ENCODE data around the gene RAMP2. TPM values are rescaled to one million over a fixed set of nuclear protein-coding genes. Genes with fewer than 3 reads are reported as not detected.

The RAMP2 gene
- total RNA-seq, 1 experiment from 2014 or later = 5.0 TPM

- no peaks in the 10 kb centered on the region for H3K27me3 ChIP-seq (replicated peaks; ENCODE audit: insufficient read depth, low read depth, low read length, poor library complexity)
- intact Hi-C loops (cut with micrococcal nuclease; ENCODE audit: unreplicated experiment) = no loop called here
- H3K4me3 ChIP-seq (ENCODE audit: low read depth, low read length, poor library complexity, severe bottlenecking) = no peak overlapping the region
- BruUV-seq (replicated peaks) = no TSS peak
- no peaks in the 10 kb centered on the region for H3K36me3 ChIP-seq (ENCODE audit: insufficient read depth, low read length, poor library complexity, severe bottlenecking)
- TF ChIP-seq EZH2 (IDR thresholded peaks at IDR 0.05; ENCODE audit: borderline replicate concordance, low read depth, low read length, poor library complexity, severe bottlenecking) (no peak), CTCF (conservative IDR thresholded peaks at IDR 0.05; ENCODE audit: low read depth, low read length) (no peak)
- H3K9me3 ChIP-seq (ENCODE audit: low read depth, low read length, poor library complexity, severe bottlenecking) = no peaks in the 10 kb centered on the region
- POLR2A ChIA-PET (ENCODE audit: low non-redundant PET) = no interaction called here
- no peak for DNase-seq (ENCODE audit: low spot score)
- no peaks in the 10 kb centered on the region for H3K4me1 ChIP-seq (ENCODE audit: insufficient read depth, low read length, poor library complexity, severe bottlenecking)
- CTCF ChIA-PET = no interaction called here
- no peak overlapping the region for H3K27ac ChIP-seq (ENCODE audit: low read depth, low read length, poor library complexity, severe bottlenecking)
Observed at GRCh38 chr17:42748202-42748907, 12.7 kb upstream of the RAMP2 start.

- TF ChIP-seq CTCF (conservative IDR thresholded peaks at IDR 0.05; ENCODE audit: low read depth, low read length) = no peak
- no peak for TF ChIP-seq EZH2 (IDR thresholded peaks at IDR 0.05; ENCODE audit: borderline replicate concordance, low read depth, low read length, poor library complexity, severe bottlenecking)
- no peak for DNase-seq (ENCODE audit: low spot score)
- Histone ChIP-seq H3K9me3 (ENCODE audit: low read depth, low read length, poor library complexity, severe bottlenecking) (no peaks in the 10 kb centered on the region), H3K36me3 (ENCODE audit: insufficient read depth, low read length, poor library complexity, severe bottlenecking) (no peaks in the 10 kb centered on the region), H3K4me3 (ENCODE audit: low read depth, low read length, poor library complexity, severe bottlenecking) (no peak overlapping the region), H3K27ac (ENCODE audit: low read depth, low read length, poor library complexity, severe bottlenecking) (no peak overlapping the region), H3K4me1 (ENCODE audit: insufficient read depth, low read length, poor library complexity, severe bottlenecking) (no peaks in the 10 kb centered on the region), H3K27me3 (replicated peaks; ENCODE audit: insufficient read depth, low read depth, low read length, poor library complexity) (no peaks in the 10 kb centered on the region)
- ChIA-PET POLR2A (ENCODE audit: low non-redundant PET) (no interaction called here), CTCF (no interaction called here)
- no TSS peak for BruUV-seq (replicated peaks)
- intact Hi-C loops (cut with micrococcal nuclease; ENCODE audit: unreplicated experiment) = no loop called here
Observed at GRCh38 chr17:42748908-42749798, 11.9 kb upstream of the RAMP2 start.

- intact Hi-C loops (cut with micrococcal nuclease; ENCODE audit: unreplicated experiment) = no loop called here
- TF ChIP-seq CTCF (conservative IDR thresholded peaks at IDR 0.05; ENCODE audit: low read depth, low read length) (no peak), EZH2 (IDR thresholded peaks at IDR 0.05; ENCODE audit: borderline replicate concordance, low read depth, low read length, poor library complexity, severe bottlenecking) (no peak)
Observed at GRCh38 chr17:42750739-42751344, 10.2 kb upstream of the RAMP2 start.

More at GRCh38 chr17:42750739-42751344, 10.2 kb upstream of the RAMP2 start:
- Histone ChIP-seq H3K4me1 (ENCODE audit: insufficient read depth, low read length, poor library complexity, severe bottlenecking) (no peaks in the 10 kb centered on the region), H3K36me3 (ENCODE audit: insufficient read depth, low read length, poor library complexity, severe bottlenecking) (no peaks in the 10 kb centered on the region), H3K27me3 (replicated peaks; ENCODE audit: insufficient read depth, low read depth, low read length, poor library complexity) (no peaks in the 10 kb centered on the region), H3K4me3 (ENCODE audit: low read depth, low read length, poor library complexity, severe bottlenecking) (no peak overlapping the region), H3K27ac (ENCODE audit: low read depth, low read length, poor library complexity, severe bottlenecking) (no peak overlapping the region), H3K9me3 (ENCODE audit: low read depth, low read length, poor library complexity, severe bottlenecking) (no peaks in the 10 kb centered on the region)
- DNase-seq (ENCODE audit: low spot score) = no peak
- no TSS peak for BruUV-seq (replicated peaks)
- POLR2A ChIA-PET (ENCODE audit: low non-redundant PET) = no interaction called here
- CTCF ChIA-PET = no interaction called here

Measured in A673 (cell line).